ENCODE data around the gene GPR135. TPM values are rescaled to one million over a fixed set of nuclear protein-coding genes. Genes with fewer than 3 reads are reported as not detected.

GPR135 gene
- total RNA-seq, 1 donor from 2014 or later: 0.56 TPM

GRCh38 chr14:59419303-59419702, 45.9 kb downstream of the GPR135 start:
- no peak for ATAC-seq

- no peak for ATAC-seq
These were observed 47.9 kb downstream of the GPR135 start for GRCh38 chr14:59417311-59417710.

- ATAC-seq: peak; percentile 38
These were observed 49.2 kb downstream of the GPR135 start for GRCh38 chr14:59415836-59416602.

Other genes with a start within 250 kb of the GPR135 start
- 11.5 TPM for gene L3HYPDH, start 19.0 kb upstream of the GPR135 start, total RNA-seq
- 14.6 TPM for gene JKAMP, start 19.1 kb upstream of the GPR135 start, total RNA-seq
- not detected for gene CCDC175, start 111.4 kb upstream of the GPR135 start, total RNA-seq